Osteoblast (primary cell): ENCODE results near the gene C1QL2. TPM values are rescaled to one million over a fixed set of nuclear protein-coding genes. Genes with fewer than 3 reads are reported as not detected.

Source experiments
- DNase-seq: peaks from one replicate; pipeline ENCODE4 v3.0.0; 2011; ENCODE audit warnings: low spot score, mixed read lengths; ENCODE audit not compliant: insufficient read length; ENCODE audit errors: missing footprints
- H2AFZ ChIP-seq: 2 replicates; pipeline ENCODE4 v1.6.0; 2011; ENCODE audit warnings: mild to moderate bottlenecking, low read length
- H3K27ac ChIP-seq: 2 replicates; pipeline ENCODE4 v1.5.1; 2011; ENCODE audit warnings: mild to moderate bottlenecking, low read depth, low read length, moderate library complexity
- H3K27me3 ChIP-seq: 2 replicates; pipeline ENCODE4 v1.6.0; 2012; ENCODE audit warnings: mild to moderate bottlenecking, control low read depth, inconsistent platforms, low read length, moderate library complexity; ENCODE audit not compliant: insufficient read depth
- H3K36me3 ChIP-seq: 2 replicates; pipeline ENCODE4 v1.5.1; 2011; ENCODE audit warnings: mild to moderate bottlenecking, low read length, control low read depth, moderate library complexity; ENCODE audit not compliant: insufficient read depth
- H3K4me1 ChIP-seq: 2 replicates; pipeline ENCODE4 v1.5.1; 2011; ENCODE audit warnings: mild to moderate bottlenecking, low read length, control low read depth, moderate library complexity; ENCODE audit not compliant: insufficient read depth
- H3K4me2 ChIP-seq: 2 replicates; pipeline ENCODE4 v1.6.0; 2011; ENCODE audit warnings: mild to moderate bottlenecking, low read length; ENCODE audit not compliant: insufficient read depth
- H3K4me3 ChIP-seq: fragments of 200-600 bp; sonication (generic); 3 replicates; pipeline ENCODE4 v1.5.1; 2012; ENCODE audit warnings: mild to moderate bottlenecking, low read length, inconsistent platforms; ENCODE audit not compliant: insufficient read depth
- H3K79me2 ChIP-seq: 2 replicates; pipeline ENCODE4 v1.6.0; 2012; ENCODE audit warnings: mild to moderate bottlenecking, low read length, control low read depth, inconsistent platforms; ENCODE audit not compliant: insufficient read depth
- H3K9me3 ChIP-seq: 2 replicates; pipeline ENCODE4 v1.5.1; 2011; ENCODE audit warnings: low read depth, low read length, control low read depth
- H4K20me1 ChIP-seq: 2 replicates; pipeline ENCODE4 v1.6.0; 2012; ENCODE audit warnings: mild to moderate bottlenecking, low read length, control low read depth; ENCODE audit not compliant: insufficient read depth
- total RNA-seq: library from RNA; depleted of rRNA; stranded (reverse); fragments of >200 nt; gene quantifications from 2 replicates; pipeline ENCODE4 v1.2.3, GENCODE V29; 2012
- TF ChIP-seq, protein P1 (sequence below): IDR thresholded peaks from 2 replicates; pipeline ENCODE4 v1.5.1; 2011; ENCODE audit warnings: mild to moderate bottlenecking, low read depth, low read length, moderate library complexity; ENCODE audit errors: extremely low read depth

The C1QL2 gene
- total RNA-seq, result not detected in 2 replicates

- Histone ChIP-seq H2AFZ (no peak within 1 kb of the TSS), H3K4me3 (no peak within 1 kb of the TSS), H3K79me2 (no peaks in the 10 kb centered on the region), H4K20me1 (no peaks in the 10 kb centered on the region), H3K4me1 (no peaks in the 10 kb centered on the region), H3K27ac (no peak within 1 kb of the TSS), H3K36me3 (no peaks in the 10 kb centered on the region), H3K4me2 (no peak within 1 kb of the TSS), H3K27me3 (peaks cover 65% of the 10 kb centered on the region), H3K9me3 (no peaks in the 10 kb centered on the region)
- DNase-seq, result no peak
- TF ChIP-seq, protein P1, sequence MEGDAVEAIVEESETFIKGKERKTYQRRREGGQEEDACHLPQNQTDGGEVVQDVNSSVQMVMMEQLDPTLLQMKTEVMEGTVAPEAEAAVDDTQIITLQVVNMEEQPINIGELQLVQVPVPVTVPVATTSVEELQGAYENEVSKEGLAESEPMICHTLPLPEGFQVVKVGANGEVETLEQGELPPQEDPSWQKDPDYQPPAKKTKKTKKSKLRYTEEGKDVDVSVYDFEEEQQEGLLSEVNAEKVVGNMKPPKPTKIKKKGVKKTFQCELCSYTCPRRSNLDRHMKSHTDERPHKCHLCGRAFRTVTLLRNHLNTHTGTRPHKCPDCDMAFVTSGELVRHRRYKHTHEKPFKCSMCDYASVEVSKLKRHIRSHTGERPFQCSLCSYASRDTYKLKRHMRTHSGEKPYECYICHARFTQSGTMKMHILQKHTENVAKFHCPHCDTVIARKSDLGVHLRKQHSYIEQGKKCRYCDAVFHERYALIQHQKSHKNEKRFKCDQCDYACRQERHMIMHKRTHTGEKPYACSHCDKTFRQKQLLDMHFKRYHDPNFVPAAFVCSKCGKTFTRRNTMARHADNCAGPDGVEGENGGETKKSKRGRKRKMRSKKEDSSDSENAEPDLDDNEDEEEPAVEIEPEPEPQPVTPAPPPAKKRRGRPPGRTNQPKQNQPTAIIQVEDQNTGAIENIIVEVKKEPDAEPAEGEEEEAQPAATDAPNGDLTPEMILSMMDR, result no peak
These were observed at the start of gene C1QL2 for GRCh38 chr2:119158563-119159347. TSS of gene C1QL2 (minus strand) at chr2:119158751. CDS start at chr2:119158269, 482 bp downstream.

DNA sequence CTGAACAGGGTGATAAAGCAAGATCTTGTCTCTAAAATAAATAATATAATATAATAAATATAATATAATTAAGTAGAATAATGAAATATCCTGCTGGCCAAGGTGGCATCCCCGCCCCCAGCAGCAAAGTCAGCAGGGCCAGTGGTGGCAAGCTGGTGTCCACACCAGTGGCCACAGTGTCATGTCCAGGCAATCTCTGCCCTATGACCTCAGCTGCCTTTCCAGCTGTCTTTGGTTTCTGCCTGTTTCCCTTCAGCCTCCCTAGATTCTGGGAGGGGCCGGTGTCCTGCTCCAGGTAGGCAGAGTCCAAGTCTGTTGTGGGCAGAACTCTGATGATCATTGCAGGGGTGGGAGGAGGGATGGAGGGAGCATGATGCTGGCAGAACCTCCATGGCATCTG, 48.9 kb upstream of the C1QL2 start:
- no peak overlapping the region for H2AFZ ChIP-seq
- H3K79me2 ChIP-seq, result no peaks in the 10 kb centered on the region
- no peaks in the 10 kb centered on the region for H3K9me3 ChIP-seq
- peaks cover 11% of the 10 kb centered on the region for H3K27me3 ChIP-seq
- DNase-seq, result peak; percentile 75
- peaks cover 3% of the 10 kb centered on the region for H4K20me1 ChIP-seq
- H3K27ac ChIP-seq, result no peak overlapping the region
- no peak overlapping the region for H3K4me3 ChIP-seq
- no peaks in the 10 kb centered on the region for H3K4me1 ChIP-seq
- no peak overlapping the region for H3K4me2 ChIP-seq
- no peaks in the 10 kb centered on the region for H3K36me3 ChIP-seq
- TF ChIP-seq, protein P1, result no peak

DNA sequence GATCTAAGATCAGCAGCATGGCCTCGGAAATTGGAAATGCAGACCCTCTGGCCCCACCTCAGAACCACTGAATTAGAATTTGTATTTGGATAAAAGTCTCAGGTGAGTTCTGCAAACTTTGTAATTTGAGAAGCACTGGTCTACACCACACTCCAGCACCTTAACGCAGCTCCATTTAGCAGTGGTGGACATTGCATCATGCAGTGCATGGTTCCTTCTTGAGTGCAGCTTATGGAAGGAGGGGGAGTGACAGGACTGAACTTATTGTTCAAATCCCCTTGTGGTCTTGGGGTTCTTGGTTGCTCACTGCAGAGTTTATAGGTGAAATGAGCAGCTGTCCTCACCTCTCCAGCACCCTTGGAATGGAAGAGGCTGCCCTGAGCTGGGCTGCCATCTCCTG, 47.6 kb upstream of the C1QL2 start:
- no peaks in the 10 kb centered on the region for H3K4me1 ChIP-seq
- no peak overlapping the region for H2AFZ ChIP-seq
- no peaks in the 10 kb centered on the region for H3K36me3 ChIP-seq
- H4K20me1 ChIP-seq, result peaks cover 3% of the 10 kb centered on the region
- no peak overlapping the region for H3K4me2 ChIP-seq
- H3K79me2 ChIP-seq, result no peaks in the 10 kb centered on the region
- H3K4me3 ChIP-seq, result no peak overlapping the region
- H3K27ac ChIP-seq, result no peak overlapping the region
- H3K9me3 ChIP-seq, result no peaks in the 10 kb centered on the region
- H3K27me3 ChIP-seq, result peaks cover 13% of the 10 kb centered on the region
- DNase-seq, result no peak
- TF ChIP-seq, protein P1, result no peak

- Histone ChIP-seq H3K36me3 (no peaks in the 10 kb centered on the region), H2AFZ (no peak overlapping the region), H3K4me3 (no peak overlapping the region), H3K4me2 (no peak overlapping the region), H3K27ac (no peak overlapping the region), H3K9me3 (no peaks in the 10 kb centered on the region), H3K27me3 (peaks cover 22% of the 10 kb centered on the region), H3K79me2 (no peaks in the 10 kb centered on the region), H3K4me1 (no peaks in the 10 kb centered on the region), H4K20me1 (peaks cover 3% of the 10 kb centered on the region)
- DNase-seq, result peak; percentile 36
- TF ChIP-seq, protein P1, result no peak
These were observed 46.6 kb upstream of the C1QL2 start for GRCh38 chr2:119205001-119205706.
